Suppressor macrophage treated with lipopolysaccharide for 1 hour (primary cell): Measurements from ENCODE around the gene RAB3B.
"Not testable (repeated sequence)": the region's sequence is repeated elsewhere in the genome, so short reads cannot be mapped to it uniquely, and the experiment has no call there.

Source experiments
- DNase-seq, 3 donors: peaks; one replicate each; pipeline ENCODE4 v3.0.0-alpha.2; 2020 to 2022

Gene RAB3B

GRCh38 chr1:51990478-51990965 lies at the start of gene RAB3B:
Gene RAB3B (minus strand): TSS chr1:51990700. CDS start chr1:51977117, 13,583 bp downstream.
- DNase-seq, result peak; percentile 34 to 66 (median 47)

GRCh38 chr1:52037909-52038308 lies 47.4 kb upstream of the RAB3B start:
- DNase-seq, result no peak

DNA sequence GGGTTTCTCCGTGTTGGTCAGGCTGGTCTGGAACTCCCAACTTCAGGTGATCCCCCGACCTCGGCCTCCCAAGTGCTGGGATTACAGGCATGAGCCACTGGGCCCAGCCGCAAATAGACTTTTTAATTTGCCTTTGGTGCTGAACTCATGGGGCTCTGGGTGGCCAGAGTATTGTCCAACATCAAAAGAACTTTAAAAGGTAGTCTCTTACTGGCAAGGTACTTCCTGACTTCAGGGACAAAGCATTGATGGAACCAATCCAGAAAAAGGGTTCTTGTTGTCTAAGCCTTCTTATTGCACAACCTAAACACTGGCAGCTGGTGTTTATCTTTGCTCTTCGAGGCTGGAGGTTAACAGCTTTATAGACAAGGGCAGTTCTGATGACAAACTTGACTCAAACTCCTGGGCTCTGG lies 46.9 kb upstream of the RAB3B start:
- no peak for DNase-seq

- DNase-seq, result no peak
Measured at GRCh38 chr1:52034050-52034384, 43.5 kb upstream of the RAB3B start.

- peak; percentile 84 to 89 (median 89) for DNase-seq
Measured at GRCh38 chr1:52033190-52034049, 42.9 kb upstream of the RAB3B start, which contains the start of gene KTI12. Gene KTI12 (minus strand): TSS chr1:52033810. CDS start chr1:52033761, 49 bp downstream.

DNA sequence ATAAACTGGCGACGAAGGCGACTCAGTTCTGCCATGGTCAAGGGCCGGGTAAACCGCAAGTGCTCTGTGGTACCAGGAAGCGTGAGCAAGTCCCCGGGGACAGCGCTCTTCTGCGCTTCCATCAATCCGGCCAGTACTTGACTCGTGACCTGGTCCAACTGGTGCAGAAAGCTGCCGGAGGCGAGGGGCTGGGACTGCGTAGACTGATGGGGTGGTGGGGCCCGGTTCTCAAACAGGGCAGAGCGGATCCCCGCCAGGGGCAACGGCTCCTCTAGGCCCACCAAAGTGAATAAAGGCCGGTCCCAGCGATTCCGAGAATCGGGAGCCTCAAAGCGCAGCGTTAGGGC lies 42.3 kb upstream of the RAB3B start:
- DNase-seq, result peak; percentile 36 to 57 (median 42)

- peak in 1 of 3 donors; percentile 5 for DNase-seq
Measured at GRCh38 chr1:52032124-52032784, 41.8 kb upstream of the RAB3B start.

GRCh38 chr1:52028839-52029238 lies 38.3 kb upstream of the RAB3B start:
- DNase-seq, result not testable (repeated sequence)

DNA sequence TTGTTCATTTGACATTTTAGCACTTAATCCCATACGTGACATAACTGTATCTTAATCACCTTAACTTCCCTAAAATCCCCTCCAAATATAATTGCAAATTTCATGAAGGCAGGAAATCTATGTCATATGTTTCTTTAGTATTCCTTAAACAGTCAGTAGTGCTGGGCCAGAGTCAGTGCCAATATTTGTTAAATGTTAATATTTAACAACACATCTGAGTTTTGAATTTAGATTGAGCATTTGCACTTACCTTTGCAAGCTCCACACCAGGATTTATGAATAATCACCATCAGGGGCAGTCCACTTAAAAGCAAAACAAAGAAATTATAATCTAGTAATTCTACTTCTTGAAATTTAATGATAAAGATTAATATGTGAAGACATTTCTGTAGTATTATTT lies 37.8 kb upstream of the RAB3B start:
- peak in 1 of 3 donors; percentile 6 for DNase-seq

DNA sequence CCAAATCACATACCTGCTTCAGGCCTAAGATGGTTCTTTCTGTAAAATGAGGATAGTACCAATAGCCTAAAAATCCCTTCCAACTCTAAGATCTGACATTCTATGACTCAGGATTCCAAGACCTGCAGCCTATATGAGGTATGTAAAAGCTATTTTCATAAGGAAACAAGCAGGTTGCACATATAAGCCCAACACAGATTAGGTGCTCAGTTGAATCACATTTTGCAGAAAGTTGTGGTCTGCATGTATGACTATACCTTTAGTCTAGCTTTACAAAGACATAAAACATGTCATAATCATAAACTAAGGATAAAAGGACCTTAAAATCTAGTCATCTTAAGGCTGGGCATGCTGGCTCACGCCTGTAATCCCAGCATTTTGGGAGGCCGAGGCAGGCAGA lies 35.8 kb upstream of the RAB3B start:
- DNase-seq, result no peak

DNA sequence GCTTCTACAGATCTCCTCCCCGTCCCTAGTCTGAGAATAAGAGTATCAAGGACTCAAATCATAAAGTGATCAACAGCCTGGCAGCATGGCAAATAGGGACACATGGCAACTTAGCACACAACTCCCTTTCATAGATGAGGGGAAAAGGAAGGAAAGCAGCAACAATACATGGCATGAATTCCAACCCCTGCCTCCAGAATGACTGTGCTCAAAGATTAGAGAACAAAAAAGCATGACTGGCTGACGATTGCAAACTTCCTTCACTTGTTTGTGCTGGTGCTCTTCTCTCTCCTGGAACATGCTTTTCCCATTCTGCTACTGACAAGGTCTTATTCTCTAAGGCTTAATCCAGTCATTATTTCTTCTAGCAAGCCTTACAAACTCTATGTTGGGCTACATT lies 31.6 kb upstream of the RAB3B start:
- no peak for DNase-seq

GRCh38 chr1:52008071-52008809 lies 17.7 kb upstream of the RAB3B start:
- DNase-seq, result no peak

DNA sequence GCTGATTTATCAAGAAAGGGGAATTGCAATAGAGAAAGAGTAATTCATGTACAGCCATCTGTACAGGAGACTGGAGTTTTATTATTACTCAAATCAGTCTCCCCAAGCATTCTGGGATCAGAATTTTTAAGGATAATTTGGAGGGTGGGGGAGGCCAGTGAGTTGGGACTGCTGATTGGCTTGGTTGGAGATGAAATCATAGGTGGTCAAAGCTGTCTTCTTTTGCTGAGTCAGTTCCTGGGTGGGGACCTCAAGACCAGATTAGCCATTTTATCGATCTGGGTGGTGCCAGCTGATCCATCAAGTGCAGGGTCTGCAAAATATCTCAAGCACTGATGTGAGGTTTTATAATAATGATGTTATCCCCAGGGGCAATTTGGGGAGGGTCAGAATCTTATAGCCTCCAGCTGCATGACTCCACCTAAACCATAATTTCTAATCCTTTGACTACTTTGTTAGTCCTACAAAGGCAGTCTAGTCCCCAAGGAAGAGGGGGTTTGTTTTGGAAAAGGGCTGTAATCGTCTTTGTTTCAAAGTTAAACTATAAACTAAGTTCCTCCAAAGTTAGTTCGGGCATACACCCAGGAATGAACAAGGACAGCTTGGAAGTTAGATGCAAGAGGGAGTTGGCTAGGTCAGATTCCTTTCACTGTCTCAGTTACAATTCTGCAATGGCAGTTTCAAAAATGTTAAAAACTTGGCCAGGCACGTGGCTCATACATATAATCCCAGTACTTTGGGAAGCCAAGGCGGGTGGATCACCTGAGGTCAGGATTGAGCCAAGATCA lies 16.9 kb upstream of the RAB3B start:
- DNase-seq, result no peak

GRCh38 chr1:52006081-52006553 lies 15.6 kb upstream of the RAB3B start:
- not testable (repeated sequence) for DNase-seq

DNA sequence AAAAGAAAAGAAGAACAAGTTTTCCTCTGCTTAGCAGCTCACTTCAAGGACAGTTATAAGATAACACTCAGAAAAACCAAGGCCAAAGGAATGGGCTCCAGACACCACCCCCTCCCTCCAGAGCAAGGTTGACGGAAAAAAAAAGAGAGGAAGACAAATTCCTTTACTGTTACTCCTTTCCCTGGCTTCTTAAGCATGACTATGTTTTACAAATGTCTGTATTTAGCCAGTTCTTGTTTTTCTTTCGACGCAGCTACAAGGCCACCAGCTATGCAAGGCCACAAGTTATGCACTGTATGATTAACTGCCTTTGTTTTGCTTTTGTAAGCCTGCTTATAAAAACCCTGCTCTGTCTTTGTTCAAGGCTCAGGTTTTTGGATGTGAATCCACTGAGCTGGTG lies 15.0 kb upstream of the RAB3B start:
- not testable (repeated sequence) for DNase-seq

DNA sequence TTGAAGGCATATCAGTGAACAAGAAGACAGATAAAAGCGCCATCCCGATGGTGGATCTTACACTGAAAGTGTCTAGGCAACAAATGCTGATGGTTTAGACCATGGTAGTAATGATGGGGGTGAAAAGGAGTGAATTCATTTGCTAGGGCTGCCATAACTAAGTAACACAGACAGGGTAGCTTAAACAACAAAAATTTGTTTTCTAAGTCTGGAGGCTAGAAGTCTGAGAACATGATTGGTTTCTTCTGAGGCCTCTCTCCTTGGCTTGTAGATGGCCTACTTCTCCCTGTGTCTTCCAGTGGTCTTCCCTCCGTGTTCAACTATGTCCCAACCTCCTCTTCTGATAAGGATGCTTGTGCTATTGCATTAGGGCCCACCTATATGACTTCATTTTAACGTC lies 13.4 kb upstream of the RAB3B start:
- no peak for DNase-seq

DNA sequence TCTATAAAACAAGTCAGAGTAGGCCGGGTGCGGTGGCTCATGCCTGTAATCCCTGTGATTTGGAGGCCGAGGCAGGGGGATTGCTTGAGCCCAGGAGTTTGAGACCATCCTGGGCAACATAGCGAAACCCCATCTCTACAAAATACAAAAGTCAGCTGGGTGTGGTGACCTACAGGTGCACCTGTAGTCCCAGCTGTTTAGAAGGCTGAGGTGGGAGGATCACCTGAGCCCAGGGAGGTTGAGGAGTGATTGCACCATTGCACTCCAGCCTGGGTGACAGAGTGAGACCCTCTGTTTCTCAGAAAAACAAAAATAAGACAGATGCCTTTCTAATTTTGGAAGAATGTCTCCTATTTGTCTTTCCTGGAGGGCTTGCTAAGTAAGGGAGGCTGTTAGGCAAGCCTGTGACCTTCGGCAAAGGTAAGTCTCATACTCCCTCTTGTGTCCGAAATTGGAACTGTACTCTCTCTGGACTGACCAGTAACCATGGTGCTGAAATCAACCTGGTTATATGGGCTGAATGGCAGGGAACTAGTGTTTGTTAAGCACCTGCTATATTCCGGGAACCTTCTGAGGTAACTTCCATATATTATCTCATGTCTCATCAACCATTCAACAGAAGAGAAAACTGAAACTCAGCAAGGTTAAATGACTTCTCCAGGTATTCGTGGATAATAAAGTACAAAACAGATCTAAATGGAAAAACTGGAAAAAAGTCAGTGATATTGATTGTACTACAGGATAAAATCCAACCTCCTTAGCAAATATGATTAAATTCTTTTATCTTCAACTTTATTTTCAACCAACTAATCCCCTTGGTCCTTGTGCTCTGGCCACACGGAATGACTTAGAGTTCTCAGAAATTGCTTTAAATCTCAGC lies 11.8 kb upstream of the RAB3B start:
- DNase-seq, result peak; percentile 91 to 92 (median 91)

DNA sequence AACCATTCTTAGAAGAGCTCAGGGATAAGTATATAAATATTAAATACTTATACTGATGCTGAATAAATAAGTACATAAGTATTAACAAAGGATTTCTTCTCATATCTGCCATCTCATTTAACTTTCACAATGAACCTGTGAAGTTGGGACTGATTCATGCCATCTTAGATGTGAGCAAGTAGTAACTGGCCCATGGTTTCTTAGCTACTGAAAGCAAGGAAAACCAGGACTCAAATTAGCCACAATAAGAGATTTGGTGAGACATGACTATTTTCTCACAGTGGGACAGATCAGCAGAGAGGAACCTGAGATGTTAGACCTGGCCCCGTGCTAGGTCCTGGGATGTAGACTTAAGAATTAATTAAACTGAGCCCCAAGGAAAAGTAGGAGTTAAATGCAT lies 8.2 kb upstream of the RAB3B start:
- no peak for DNase-seq

DNA sequence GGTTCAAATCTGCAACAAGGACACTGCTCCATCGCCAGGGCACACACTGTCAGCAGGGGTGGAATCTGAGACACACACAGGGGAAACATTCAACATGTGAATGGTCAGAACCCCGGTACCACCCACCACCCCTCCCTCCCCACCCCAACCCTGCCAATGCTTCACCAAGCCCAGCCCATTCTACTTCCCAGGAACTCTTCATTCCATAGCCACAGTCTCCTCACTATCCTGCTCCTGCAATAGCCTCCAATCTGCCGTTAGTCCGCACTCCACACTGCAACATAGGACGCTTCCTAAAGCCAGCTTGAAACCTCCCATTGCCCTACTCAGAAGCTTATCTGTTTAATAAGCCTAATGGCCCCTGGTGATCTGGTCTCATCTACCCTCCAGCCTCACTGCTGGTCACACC lies 7.5 kb upstream of the RAB3B start:
- no peak for DNase-seq

- no peak for DNase-seq
Measured at GRCh38 chr1:51989582-51990477, 670 bp downstream of the RAB3B start.
